Activated T-cell treated with anti-CD3 and anti-CD28 coated beads for 48 hours (primary cell): ENCODE data around the gene PARVB.

Experiments
- DNase-seq: peaks from one replicate; pipeline ENCODE4 v3.0.0-alpha.2; 2020; ENCODE audit warnings: low read depth

Gene PARVB

DNA sequence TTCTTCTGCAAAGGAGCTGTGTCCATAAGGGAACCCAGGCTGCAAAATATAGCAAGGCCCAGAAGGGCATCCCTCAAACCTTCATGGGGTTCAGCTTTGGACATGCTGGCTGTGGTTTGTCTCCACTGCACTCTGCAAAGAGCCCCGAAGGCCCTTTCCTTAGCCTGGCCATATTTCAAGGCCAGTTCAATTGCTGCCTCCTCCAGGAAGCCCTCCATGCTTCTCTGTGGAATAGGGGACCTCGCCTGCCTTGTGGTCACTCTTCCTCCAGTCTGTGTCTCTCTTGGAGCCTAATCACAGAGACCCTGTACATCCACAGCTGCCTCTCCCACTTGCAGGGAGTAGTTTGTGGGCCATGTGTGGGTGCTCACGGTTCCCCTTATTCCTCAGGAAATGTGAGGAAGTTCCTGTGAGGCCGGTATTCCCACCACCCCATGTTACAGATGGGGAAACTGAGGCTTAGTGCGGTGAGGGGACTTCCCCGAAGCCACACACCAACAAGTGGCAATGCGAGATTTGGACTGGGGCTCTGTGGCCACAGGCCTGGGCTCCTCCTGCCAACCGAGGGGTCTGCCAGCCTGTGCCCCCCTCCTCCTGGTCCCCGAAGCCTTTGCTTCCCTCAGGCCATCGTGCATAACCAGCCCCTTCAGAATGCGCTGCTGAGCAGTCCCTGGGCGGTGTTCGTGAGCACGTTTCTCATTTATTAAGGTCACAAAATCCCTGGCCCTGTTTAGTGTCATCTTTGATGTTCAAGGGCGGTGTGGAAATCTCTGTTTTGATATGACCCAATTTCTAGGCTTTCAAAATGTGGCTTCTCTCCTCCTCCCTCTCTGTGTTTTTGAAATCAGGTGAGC, 65.8 kb downstream of the PARVB start:
- no peak for DNase-seq

DNA sequence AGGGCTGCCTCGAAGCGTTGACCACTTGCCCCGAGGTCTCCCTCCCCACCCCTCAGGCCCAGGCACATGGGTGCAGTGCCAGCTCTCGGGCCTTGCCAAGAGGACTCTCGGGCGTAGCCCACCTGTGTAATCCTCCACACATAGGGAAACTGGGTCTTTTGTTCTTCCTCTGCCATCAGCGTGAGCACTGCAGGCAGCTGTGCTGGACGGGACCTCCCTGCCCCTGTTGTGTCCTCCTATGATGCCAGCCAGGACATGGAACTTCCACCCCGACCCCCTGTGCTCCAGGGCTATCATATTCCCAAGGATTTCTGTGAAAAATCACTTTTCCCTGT, 66.4 kb downstream of the PARVB start:
- DNase-seq, result no peak

DNA sequence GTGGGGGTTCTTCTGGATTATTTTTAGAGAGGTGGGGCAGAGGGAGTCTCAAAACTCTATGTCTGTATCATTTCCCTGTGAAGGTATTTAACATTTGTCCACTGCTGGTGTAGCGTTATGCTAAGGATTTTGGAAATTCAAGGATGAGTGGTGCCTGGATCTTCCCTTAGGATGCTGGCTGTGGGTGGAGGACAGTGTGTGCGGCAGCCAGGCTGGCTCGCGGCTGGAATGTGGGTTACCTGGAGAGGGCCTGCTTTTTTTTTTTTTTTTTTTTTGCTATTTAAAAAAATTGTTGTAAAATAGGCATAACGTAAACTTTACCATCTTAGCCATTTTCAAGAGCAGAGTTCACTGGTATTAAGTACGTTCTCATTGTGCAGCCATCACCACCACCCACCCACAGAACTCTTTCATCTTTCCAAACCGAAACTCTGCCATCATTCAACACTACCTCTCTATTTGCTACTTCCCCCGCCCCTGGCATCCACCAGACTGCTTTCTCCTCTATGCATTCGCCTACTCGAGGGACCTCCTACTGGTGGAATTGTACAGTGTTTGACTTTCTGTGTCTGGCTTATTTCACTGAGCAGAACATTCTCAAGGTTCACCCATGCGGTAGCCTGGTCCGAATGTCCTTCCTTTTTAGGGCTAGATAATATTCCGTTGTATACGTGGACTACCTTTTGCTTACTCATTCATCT, 67.1 kb downstream of the PARVB start:
- peak; percentile 23 for DNase-seq

DNA sequence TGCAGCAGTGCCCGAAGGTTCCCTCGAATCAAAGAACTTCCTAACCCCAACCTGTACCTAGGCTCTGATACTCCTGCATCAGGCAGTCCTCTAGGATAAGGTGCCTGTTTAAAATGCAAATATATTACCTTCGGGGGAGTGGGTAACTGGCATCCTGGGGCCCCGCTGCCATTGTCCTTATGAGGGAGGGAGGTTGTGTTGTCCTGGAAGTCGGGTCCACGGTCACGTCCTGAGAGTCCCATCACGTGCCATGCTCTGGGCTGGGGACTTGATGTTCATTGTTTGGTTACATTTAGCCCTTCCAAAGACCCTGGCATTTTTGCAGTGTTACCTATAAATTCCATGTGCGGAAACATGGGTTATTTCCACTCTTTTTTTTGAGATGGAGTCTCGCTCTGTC, 67.6 kb downstream of the PARVB start:
- no peak for DNase-seq

DNA sequence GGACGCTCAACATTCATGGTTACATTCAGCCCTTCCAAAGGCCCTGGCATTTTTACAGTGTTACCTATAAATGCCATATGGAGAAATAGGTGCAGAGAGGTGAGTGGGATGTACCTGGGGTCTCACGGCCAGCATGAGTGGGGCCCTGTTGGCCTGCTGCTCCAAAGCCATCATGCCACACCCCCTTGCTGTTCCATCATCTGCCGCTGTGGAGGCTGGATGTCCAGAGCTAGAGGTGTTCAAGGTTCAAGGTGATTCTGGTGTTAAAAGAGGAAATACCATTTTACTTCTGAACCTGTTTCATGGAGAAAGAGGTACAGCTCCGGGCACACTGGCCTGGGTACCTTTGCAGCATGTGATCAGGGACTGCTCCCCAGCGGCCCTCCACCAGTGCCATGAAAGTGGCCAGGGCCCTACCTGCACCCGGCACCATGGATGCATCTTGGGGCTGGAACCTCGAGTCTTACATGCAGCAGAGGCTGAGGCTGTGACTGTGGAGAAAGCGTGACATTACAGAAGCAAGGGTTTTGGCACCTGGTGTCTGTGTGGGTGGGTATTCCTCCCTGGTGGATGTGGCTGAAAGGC, 68.6 kb downstream of the PARVB start:
- no peak for DNase-seq

DNA sequence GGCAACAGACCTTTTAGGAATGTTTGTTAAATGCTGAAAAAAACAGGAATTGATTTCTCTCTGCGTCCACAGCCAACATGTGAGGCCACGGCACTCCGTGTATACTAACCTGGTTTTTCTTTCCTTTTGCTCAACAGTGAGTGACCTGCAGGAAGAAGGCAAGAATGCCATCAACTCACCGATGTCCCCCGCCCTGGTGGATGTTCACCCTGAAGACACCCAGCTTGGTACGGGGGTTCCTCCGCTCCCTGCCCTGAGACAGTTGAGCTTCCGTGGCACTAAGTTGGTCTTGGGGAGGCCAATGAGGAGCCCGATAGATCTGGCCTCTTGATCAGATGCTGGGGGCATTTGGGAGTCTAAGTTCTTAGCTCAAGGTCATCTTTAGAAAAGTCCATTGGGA, 69.7 kb downstream of the PARVB start:
- DNase-seq, result no peak

DNA sequence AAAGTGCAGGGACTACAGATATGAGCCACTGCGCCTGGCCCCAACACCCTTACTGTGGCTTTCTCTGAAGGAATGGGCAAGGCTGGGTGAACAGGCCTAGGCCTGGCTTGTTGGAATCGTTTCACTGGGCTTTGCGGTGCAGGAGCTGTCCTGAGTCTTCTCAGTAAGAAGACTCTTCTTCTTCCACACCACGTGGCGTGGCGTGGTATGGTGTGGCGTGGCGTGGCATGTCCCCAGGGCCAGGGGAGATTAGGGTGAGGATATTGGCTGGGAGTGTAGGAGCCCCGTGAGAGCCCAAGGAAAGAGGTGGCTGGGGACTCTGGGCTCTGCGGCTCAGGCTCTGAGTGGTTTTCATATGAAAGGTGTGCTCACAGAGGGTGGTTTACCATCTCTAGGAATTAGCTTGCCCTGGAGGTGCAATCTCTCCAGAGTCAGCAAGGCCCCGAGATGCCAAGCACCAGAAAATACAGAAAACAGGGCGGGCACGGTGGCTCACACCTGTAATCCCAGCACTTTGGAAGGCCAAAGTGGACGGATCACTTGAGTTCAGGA, 70.7 kb downstream of the PARVB start:
- DNase-seq, result no peak

DNA sequence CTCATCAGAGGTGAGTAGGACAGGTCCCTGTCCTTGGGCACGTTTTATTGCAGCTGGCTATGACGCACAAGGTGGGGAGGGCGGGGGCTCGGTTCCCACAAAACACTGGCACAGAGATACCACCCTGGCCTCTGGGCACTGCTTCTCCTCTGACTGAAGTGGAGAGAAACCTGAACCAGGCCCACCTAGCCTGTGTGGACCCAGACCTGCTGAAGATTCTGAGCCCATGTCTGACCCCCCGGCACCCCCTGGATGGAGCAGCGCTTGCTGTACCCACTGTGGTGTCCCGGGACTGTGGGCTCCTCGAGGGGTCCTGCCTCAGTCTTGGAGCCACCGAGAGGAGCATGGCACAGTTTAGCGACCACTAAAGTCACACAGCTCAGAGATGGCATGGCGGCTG, 72.6 kb downstream of the PARVB start:
- no peak for DNase-seq

DNA sequence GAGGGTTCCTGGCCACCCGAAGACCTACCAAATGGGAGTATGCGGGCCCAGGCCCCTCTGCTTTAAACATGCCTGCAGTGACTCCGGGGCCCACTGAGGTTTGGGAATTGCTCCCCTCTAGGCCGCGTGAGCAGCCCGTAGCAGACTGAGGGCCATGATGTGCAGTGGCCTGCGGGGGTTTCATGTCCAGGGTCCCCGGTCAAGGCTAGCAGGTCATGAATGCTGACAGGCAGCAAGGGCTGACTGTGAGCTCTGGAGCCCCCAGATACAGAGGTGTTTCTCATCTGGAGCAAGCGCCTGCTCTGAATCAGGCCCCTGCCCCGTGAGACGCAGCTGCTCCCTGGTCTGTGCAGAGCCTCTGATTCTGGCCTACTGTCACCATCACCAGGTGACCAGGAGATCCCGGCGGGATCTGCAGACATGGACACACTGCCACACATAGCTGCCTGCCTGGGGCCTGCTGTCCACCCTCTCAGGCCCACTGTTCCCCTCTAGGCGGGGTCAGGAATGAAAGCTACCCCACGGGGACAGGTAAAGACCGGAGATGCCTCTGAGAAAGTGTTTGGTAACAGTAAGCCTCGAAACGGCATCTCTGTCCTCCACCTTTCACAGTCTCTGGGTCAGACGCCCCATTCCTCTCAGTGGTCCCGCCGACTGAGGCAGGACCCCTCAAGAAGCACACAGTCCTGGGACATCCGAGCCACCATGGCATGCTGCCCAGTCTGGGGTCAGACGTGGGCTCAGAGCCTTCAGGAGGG, 73.3 kb downstream of the PARVB start:
- DNase-seq, result no peak

DNA sequence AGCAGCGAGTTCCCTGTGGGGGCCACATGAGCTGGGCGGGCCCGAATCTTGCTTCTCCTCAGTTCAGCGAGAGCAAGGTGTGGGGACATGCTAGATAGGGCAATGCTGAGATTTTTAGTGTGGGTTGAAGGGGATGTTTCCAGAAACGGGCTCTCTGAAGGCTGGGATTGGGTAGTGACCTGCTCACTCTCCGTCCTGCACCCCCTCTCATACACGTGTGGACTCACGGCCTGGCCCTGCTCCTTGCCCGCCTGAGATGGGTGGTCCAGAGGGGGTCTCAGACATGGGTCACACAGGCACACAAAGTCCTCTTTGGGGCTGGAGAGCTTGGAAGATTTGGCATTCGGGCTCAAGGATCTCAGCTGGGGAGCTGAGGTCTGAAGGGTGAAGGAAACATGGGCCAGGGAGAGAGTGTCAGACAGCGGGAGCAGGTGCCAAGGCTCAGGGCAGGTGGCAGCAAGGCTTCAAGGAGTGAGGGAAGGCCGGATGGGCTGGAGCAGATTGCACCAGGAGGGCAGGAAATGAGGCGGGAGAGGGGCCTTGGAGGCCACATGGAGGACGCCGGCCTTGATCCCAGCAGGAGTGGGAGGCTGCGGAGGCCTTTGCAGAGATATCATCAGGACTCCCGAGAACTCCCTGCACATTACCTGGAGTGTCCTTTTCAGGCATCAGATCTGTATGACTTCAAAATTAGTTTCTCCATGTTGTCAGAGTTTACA, 74.1 kb downstream of the PARVB start:
- DNase-seq, result no peak

DNA sequence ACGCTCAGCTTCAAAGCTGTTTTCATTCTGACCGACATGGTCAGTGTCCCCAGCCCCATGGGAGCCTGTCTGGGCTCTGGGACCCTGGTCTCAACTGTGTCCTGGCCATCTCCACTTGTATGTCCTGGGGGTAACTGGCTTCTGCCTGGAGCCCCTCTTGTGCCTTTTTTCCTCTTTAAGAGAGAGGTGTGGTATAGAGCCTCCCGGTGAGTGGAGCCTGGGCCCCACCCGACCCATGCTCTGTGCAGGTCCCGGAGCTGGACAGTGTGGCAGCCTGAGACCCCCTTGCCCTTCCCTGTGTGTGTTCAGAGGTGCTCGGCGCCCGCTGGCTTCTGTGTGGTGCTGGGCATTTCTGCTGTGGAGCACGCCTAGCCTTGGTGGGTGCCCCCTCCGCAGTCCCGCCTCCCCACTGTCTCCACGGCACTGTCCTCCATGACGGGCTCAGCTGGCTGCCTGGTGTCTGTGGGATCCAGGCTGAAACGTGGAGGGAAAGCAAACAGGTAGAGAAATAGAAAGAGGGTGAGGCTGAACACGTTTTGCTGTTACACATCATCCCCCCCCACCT, 74.9 kb downstream of the PARVB start:
- no peak for DNase-seq

DNA sequence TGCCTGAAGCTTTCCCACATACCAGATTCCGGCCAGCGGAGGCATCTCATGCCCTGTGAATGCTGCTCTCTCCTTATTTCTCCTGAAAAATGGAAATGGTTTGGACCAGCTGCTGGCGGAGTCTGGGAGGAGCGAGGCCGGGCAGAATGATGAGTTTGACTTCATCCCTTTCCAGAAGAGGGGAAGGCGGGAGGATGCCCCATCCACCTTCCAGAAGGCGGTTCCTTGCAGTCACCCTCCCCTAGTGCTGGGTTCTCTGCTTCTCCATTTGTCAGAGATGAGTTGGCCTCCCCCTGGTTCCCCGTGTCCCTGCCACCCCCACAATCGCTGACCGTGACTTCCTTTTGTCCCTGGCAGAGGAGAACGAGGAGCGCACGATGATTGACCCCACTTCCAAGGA, 75.6 kb downstream of the PARVB start:
- DNase-seq, result no peak

DNA sequence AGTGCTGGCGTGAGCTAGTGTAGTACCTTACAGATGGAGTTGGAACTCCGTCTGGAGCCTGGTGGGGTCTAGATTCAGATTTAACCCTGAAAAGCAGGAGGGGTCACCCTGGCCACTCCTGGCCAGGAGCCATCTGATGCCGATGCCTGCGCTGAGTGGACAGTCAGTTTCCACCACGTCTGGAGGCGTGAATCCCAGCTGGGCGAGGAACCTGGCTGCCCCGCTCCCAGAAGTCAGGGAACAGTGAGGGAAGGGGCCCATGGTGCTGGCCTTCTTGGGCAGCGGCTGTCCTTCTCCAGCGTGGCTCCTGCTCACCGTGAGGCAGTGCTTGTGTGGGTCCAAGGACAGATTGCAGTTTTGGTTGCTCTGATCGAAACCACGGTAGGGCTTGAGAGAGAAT, 76.3 kb downstream of the PARVB start:
- no peak for DNase-seq

DNA sequence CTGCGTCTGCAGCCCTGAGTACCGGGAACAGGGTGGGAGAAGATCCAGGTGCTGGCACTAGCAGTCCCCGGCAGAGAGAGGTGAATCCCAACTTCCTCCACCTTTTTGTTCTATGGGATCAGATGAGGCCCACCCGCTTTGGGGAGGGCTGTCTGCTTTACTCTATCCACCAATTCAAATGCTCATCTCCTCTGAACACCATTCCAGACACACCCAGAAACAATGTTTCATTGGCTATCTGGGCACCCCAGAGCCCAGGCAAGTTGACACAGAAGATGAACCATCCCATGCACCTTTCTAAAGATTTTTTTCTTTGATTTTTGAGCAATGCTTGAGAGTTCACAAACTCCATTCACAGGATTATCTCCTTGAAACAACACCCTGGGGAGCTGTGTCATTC, 78.0 kb downstream of the PARVB start:
- no peak for DNase-seq

DNA sequence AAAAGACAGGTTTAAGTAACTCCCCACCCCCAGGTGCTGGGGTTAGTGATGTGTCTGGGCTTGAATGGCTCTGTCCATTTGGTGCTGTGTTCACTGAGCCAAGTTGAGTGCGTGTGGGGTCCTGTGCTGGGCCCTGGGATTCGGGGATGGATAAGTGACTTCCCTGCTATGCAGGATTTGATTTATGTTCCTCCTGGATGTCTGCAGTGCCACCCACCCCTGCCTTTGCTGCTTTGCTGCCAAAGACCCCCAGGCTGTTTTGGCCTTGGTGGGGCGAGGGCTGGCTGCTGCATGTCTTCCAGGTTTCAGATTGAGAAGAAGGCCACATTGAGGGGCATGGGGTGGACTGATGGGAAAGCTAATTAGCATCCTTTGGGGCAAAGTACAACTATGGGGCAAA, 78.8 kb downstream of the PARVB start:
- DNase-seq, result no peak

DNA sequence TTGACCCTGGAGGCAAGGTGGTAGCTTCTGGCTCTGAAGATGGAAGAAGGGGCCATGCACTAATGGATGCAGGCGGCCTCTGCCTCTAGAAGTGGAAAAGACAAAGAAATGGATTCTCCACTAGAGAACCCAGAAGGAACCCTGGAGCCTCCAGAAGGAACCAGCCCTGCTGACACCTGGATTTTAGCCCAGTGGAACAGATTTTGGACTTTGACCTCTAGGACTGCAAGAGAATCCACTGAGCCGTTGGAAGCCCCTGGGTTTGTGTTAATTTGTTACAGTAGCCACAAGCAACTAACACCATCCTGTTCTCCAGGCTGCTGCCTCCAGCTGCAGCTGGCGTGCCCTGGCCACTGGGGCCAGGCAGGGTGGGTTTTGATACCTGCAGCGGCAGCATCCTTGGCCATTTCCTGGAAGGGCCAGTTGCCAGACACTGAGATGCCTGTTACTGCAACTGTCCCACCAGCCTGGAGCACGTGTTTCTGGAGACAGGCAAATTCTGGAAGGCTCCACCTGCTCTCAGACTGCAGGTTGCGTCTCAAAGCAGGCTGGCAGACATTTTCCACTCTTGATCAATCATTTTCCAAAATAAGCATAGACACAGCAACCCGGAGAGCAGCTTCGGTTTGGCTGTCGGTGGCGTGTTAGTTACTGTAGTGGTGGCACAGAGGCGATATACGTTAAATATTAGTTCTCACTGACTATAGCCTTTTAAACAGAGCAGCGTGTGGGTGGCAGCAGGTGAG, 79.8 kb downstream of the PARVB start:
- DNase-seq, result no peak

DNA sequence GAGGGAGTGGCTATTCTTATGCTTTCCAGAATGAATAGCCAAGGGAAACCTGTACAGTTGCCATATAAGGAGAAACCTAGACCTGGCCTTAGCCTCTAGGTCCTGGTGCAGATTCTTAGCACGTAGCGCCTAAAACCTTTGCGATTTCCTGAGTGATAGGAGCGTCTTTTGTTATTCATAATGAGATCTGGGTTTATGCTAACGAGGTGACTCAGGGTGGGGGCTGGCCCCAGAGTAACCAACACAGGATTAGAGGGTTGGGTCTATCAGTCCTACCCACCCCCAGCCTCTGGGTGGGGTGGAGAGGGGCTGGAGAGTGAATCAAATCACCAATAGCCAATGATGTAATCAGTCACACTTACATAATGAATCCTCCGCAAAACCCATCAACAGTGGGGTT, 83.2 kb downstream of the PARVB start:
- peak; percentile 1 for DNase-seq

DNA sequence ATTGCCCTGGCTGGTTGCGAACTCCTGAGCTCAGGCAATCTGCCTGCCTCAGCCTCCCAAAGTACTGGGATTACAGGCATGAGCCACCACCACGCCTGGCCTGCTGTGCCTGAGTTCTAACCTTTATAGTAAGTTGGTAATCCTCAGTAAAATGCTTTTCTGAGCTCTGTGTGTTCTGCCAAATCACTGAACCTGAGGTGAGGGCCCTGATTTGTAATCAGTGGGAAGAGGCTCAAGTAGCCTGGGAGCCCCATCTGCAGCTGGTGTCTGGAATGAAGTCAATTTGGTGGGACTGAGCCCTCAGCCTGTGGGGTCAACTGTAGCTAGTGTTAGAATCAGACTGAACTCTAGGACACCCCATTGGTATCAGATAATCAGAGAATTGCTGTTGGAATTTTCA, 84.0 kb downstream of the PARVB start:
- no peak for DNase-seq

DNA sequence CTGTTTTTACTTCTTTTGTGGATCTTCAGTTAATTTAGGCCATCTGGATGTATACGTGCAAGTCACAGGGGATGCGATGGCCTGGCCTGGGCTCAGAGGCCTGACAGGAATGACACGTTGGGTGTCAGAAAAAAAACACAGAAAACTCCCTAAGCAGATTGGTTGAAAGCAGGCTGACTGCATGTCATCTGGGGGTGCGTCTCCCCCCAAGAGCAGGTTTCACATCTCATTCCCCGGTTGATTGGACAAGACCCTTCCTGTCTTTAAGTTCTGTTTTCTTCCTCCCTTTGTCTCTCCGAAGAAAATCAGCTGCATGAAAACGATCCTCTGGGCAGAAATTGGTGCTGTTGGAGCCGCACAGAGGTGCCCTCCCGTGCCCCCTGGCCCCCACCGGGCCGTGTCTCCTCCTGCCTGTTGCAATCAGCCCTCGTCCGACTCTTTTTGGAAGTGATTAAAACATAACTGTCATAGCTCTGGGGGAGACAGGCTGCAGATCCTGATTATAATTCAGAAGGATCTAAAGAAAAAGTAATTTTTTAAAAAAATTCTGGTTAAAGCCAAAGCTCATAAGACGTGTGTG, 84.8 kb downstream of the PARVB start:
- DNase-seq, result no peak

DNA sequence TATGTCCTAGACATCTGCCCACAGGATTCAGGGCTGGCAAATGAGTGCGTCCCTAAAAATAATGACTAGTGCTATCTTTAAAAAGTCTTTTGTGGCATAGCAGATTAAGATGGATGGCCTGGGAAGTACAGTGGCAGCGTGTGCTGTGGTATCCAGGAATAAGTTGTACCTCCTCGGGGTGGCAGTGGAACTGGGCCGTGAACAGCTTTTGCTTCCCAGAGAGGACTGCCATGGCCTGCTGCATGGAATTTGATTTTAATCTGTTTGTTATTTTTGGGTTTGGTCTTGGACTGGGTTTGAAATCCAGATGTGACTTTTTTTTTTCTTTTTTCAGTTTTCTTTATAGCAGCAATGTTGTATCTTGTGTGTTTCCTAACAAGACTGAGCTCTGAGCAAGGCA, 85.3 kb downstream of the PARVB start:
- DNase-seq, result no peak
